ENCODE measurements around the gene CLRN3. TPM values are rescaled to one million over a fixed set of nuclear protein-coding genes. Genes with fewer than 3 reads are reported as not detected.
A peak's percentile ranks its signal among the peaks of the same experiment; 100 is the strongest.

CLRN3 gene
- polyA plus RNA-seq, 10 donors = 0.11 to 0.20 TPM; not detected in 8

- DNase-seq = no peak
Observed at GRCh38 chr10:127874671-127875448, 17.9 kb downstream of the CLRN3 start.

DNA sequence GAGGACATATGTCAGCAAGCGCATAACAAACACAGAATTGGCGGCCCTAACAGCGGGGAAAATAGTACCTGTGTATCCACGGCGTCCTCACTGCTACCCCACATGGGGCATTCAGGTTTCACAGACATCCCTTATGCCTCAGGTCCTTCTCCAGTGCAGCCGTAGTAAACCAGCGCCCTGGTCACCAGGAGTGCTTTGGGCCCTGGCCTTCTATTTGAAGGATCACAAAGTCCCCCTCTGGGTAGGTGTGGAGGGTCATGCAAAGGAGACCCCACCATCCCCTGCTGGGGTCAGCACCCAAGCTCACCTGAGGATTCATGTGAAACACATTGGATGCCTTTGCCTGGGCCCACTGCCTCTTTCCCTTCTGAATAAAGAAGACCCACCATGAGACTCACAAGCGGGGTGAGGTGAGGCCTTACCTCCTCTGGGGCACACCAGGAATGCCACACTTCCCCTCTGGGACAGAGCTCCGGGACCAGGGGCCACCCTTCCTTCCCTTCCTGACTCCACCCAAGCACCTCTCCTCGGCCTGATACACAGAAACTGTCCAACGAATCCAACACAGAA, 18.8 kb downstream of the CLRN3 start:
- no peak for DNase-seq

GRCh38 chr10:127872871-127873600, 19.7 kb downstream of the CLRN3 start:
- no peak for DNase-seq

GRCh38 chr10:127872011-127872761, 20.6 kb downstream of the CLRN3 start:
- no peak for DNase-seq

DNA sequence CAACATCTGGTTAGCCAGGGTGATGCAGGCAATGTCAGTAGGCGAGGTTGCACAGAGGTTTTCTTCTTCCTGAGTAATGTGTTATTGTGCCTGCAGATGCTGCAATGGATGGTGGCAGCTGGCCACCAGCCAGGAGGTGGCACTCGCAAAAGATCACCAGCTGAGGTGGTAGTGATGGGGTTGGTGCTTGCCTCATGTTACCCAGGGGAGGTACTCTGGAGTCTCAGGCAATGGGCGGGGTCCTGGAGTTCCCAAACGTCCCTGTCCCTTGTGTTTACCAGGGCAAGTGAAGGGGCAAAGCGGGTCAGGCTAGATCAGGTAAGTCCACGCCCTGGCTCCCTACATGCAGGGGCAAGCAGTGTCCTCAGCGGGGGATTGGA, 21.1 kb downstream of the CLRN3 start:
- DNase-seq = no peak

DNA sequence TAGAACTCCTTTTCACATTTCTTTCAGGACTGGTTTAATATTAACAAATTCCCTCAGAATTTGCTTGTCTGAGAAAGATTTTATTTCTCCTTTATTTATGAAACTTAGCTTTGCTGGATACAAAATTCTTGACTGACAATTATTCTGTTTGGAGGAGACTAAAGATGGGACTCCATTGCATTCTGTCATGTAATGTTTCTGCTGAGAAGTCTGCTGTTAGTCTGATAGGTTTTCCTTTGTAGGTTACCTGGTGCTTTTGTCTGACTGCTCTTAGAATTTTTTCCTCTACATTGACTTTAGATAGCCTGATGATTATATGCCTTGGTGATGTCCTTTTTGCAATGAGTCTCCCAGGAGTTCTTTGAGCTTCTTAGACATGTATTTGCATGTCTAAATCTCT, 23.4 kb downstream of the CLRN3 start:
- DNase-seq = no peak

GRCh38 chr10:127867805-127868204, 24.9 kb downstream of the CLRN3 start:
- no peak for DNase-seq

GRCh38 chr10:127866276-127867013, 26.3 kb downstream of the CLRN3 start:
- DNase-seq = no peak

DNA sequence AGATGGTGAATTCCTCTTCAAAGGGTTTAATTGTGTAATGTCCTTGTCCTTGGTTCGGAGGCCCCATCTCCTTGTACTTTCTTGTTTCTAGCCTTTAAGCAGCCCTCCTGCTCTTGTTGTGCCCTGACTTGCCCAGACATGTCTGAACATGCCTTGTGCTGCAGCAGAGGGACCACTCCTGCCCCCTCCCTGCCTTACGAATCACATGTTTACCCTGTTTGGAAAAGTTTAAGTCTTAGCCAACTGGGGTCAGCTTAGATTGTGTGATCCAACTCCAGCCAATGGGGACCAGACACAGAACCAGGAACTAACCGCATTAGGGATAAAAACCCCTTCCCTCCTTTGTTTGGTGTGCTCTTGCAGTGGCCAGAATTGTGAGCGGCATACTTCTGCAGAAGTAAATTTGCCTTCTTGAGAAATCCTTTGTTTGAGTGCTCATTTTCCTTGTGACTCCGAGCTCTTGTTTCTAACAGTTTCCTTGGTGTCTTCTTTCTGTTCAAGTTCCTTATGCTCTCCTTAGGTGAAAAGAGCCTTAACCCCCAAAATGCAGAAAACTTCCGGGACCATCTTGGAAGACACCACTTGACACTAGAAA, 29.4 kb downstream of the CLRN3 start:
- no peak for DNase-seq

DNA sequence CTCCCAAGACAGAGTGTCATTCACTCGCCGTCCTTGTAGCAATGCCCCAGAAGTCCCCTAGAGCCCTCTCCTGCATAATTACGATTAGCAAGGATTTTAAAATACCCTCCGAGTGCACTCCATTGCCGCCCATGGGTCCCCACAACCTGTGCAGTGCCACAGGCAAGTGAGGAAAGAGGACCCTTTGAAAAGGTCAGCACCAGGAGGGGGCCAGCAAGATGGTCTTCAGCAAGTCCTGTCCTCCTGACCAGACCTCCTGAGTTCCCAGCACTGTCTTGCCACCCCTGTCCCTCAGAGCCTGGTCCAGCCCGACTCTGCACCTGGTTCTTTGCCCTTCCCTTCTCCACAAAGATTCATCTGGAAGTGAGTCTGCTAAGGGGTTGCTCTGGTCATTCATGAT, 32.1 kb downstream of the CLRN3 start:
- DNase-seq = no peak

DNA sequence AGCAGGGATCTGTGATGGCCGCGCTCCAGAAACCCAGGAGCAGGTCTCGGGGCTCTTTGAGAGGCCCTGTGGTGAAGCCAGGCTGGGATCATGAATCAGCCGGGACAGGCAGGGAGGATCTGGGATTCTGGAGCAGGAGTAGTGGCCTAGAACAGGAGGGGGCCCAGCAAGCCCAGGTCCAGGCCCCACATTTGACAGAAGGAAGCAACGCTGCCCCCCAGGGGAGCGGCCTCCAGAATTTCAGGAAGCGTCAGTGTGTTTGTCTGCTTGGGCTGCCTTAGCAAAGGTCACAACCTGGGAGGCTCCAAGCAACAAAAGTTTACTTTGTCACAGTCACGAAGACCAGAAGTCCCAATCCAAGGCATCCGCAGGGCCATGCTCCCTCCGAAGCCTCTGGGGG, 36.8 kb downstream of the CLRN3 start:
- no peak for DNase-seq

GRCh38 chr10:127855591-127855881, 37.2 kb downstream of the CLRN3 start:
- DNase-seq = no peak

DNA sequence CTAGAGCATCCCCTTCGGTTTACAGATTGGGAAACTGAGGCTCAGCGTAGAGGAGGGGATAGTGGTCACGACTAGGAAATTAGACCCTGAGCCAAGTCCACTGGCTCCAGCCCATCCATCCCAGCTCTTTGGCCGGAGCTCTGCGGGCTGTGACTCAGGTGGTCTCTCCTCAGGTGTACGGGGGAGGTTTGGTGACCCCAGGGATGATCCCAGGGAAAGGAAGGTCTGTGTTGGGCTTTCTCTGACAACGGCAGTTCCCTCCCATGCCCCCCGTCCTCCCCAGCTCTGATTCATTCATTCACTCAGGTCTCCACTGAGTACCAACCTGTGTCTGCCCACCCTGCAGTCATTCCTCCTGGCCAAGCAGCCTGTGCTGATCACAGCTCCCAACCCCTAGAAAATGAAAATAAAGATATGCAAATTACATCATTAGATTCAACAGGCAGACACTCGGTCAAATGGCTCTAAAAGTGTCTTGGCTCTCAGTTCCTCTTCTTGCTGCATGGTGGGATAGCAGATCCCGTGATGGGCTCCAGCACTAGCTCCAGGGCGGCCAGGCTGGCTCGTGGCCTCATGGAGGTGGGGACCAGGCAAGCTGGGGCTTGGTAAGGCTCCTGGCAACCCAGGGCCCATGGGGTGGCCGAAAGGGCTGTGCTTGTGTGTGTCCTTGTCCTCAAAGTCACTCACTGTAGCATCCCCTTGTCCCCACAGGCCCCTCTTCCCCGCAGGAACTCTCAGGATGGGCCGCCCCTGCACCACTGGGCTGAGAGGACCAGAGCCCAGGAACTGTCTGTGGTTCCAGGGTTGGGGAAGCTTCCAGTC, 37.8 kb downstream of the CLRN3 start:
- DNase-seq = no peak

DNA sequence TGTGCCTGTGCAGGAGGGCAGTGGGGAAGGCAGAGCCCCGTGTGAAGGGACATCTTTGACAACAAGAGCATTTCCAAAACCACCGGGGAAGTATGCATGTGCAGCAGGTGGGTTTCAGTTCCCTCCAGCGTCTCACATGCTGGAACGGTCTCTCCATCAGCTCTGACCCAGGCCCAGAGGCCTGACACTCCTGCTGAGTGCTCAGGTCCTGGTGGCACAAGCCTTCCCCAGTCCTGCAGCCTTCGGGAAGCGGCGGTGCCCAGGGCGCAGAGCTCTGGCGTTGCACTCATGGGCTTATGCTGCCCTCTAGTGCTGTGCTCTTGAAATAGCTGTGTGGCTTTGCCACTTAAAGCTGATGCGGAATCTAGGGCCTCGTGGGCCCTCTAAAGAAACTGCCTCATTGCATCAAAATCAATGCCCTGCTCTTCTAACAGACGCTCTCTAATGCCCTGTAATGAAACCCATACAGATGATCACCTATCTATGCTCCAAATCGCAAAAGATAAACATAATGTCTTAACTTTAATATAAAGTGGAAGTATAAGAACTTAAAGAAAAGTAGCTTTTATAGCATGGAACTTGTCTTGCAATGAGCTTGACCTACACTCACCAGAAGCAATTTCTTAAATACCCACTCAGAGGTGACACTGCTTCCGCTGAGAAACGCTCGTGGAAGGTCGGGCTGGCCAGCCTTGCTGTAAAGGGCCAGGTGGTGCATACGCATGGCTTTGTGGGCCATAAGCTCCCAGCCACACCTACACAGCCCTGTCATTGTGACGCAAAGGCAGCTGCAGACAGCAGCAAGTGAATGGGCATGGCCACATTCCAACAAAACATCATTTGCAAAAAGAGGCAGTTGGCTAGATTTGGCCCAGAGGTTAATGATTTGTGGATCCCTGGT, 38.6 kb downstream of the CLRN3 start:
- DNase-seq = peak; percentile 37 to 75 (median 48)

DNA sequence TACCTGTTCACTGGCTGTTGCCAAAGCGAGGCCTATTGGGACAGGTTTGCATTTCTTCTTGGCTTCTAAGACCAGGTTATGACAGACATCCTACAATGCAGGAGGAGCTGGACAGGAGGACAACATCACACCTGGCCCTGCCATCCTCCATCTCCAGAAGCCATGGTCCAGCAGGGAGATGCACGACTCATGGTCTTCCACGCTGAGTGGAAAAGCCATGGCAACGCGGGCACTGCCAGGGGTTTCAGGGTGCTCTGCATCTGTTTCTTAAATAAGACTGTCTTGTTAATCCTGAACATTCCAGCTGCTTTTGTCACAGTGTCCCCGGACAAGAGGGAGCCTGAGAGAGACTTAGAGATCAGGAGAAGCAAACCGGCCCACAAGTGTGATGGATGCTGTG, 40.3 kb downstream of the CLRN3 start:
- no peak for DNase-seq

- DNase-seq = no peak
Observed at GRCh38 chr10:127851661-127852194, 41.0 kb downstream of the CLRN3 start.

DNA sequence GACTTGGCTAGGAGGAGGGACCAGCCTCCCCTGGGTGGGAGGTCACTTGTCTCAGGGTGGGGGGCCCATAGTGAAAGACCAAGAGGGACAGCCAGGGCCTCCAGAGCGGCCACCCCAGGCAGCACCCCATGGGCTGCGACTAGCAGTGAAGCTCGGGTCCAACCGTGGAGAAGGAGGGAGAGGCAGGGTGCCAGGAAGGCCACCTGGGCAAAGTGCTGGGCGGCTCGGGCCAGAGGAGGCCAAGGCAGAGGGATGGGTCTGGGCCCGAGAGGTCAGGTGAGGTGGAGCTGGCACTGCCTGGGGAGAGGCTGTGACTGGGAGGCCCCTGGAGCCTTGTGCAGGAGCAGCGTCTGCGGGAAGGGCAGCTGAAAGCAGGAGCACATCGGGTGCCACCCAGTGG, 41.8 kb downstream of the CLRN3 start:
- DNase-seq = no peak

- DNase-seq = no peak
Observed at GRCh38 chr10:127849921-127850320, 42.8 kb downstream of the CLRN3 start.

DNA sequence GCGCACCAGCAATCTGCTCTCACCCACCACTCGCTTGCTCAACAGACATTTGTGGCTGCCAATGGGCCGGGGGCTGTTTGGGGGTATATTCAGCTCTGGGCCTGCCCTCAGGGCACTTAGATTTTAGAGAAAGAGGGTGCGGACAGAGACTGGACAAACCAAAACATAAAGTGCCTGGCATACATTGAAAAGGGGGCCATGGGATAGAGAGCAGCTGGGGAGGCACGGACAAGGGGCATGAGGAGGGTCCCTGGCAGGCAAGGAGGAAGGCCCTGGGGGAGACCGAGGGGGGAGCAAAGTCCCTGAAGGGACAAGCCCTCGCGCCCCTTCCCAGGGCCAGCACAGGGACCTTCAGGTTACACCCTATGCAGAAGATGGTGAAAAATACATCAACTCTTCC, 43.5 kb downstream of the CLRN3 start:
- DNase-seq = no peak
